Suprapubic skin (tissue), 4 donors: ENCODE results near the gene WDR74. TPM values are rescaled to one million over a fixed set of nuclear protein-coding genes. Genes with fewer than 3 reads are reported as not detected.

Experiments used
- DNase-seq, 2 donors: peaks; one replicate each; pipeline ENCODE4 v3.0.0-alpha.2; 2019; ENCODE audit warnings: low spot score in 2 of 2
- H3K27ac ChIP-seq: fragments of 200-600 bp; sonication (generic); one replicate; pipeline ENCODE4 v1.5.1; 2019
- H3K27me3 ChIP-seq: fragments of 200-600 bp; sonication (generic); one replicate; pipeline ENCODE4 v1.5.1; 2019
- H3K36me3 ChIP-seq: fragments of 200-600 bp; sonication (generic); one replicate; pipeline ENCODE4 v1.5.1; 2019
- H3K4me1 ChIP-seq: fragments of 200-600 bp; sonication (generic); one replicate; pipeline ENCODE4 v1.5.1; 2019
- H3K4me3 ChIP-seq: fragments of 200-600 bp; sonication (generic); one replicate; pipeline ENCODE4 v1.5.1; 2019; ENCODE audit warnings: mild to moderate bottlenecking
- H3K9me3 ChIP-seq: fragments of 200-600 bp; sonication (generic); one replicate; pipeline ENCODE4 v1.5.1; 2019
- EP300 ChIP-seq: sonication (generic); formaldehyde crosslinking; IDR thresholded peaks from one replicate; pipeline ENCODE4 v1.6.1; 2017; ENCODE audit warnings: antibody characterized with exemption
- POLR2A ChIP-seq, 2 donors: fragments of 450-650 bp; IDR thresholded peaks; one replicate each; pipeline ENCODE4 v1.6.1; 2017; ENCODE audit warnings: antibody characterized with exemption in 2 of 2, mild to moderate bottlenecking in 2 of 2, moderate library complexity in 2 of 2
- POLR2AphosphoS5 ChIP-seq, 3 donors: sonication (generic); formaldehyde crosslinking; IDR thresholded peaks; one replicate each; pipeline ENCODE4 v1.6.1; 2017; ENCODE audit warnings: antibody characterized with exemption in 3 of 3
- WGBS: methylation state at CpG from one replicate; pipeline ENCODE4 v1.1.5; 2018; 5-methylcytosine and 5-hydroxymethylcytosine counted together
- total RNA-seq, 4 donors: library from RNA; depleted of rRNA; stranded (reverse); fragments of >200 nt; gene quantifications; one replicate each; pipeline ENCODE4 v1.1.0, GENCODE V29; 2016
- TF ChIP-seq, protein P1 (sequence below), 2 donors: fragments of 200-600 bp in 1 of 2; fragments of 450-650 bp in 1 of 2; sonication (generic) in 1 of 2; IDR thresholded peaks; one replicate each; pipeline ENCODE4 v1.5.1; 2016 to 2019; ENCODE audit warnings: antibody characterized with exemption in 2 of 2, mild to moderate bottlenecking in 1 of 2, moderate library complexity in 1 of 2

Gene WDR74
- total RNA-seq, 4 donors from 2014 or later = 63.3 to 79.8 (median 70.3) TPM

DNA sequence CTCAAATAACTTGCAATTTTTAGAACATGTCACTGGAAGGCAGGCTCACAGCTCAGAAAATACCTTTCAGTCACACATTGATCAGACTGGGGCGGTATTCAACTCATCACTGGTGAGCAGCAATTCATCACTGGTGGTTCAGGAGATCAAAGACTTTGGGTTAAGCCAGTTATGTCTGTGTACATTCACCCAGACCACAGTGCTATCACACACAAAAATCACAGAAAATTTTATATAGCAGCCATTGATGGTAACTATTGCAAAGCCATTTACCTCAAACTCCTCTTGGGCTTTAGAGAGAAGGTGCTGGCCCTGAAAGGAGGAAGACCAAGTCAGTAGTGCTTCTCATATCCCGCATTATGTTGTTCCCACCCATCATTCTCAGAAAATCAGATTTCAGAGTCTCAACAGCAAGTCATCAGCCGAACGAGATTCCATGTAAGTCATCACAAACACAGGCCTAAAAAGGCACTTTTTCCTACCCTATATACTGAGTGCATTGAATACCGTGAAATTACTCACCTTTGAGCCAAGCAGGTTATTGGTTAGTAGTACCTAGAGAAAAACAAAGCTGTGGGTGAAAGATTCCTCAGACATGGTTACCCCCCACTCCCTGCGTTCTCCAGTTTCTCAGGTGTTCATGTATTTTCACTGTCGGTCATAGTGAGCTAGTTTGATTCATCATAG is 14.0 kb upstream of the WDR74 start:
- Histone ChIP-seq H3K4me3 (peak overlapping the region; percentile 88), H3K36me3 (peaks cover 28% of the 10 kb centered on the region), H3K27ac (peak overlapping the region; percentile 23), H3K27me3 (no peaks in the 10 kb centered on the region), H3K9me3 (no peaks in the 10 kb centered on the region), H3K4me1 (peaks cover 50% of the 10 kb centered on the region)
- 53% methylated on average over 7 of the region's 7 CpGs for WGBS
- DNase-seq = no peak
- TF ChIP-seq, protein P1, sequence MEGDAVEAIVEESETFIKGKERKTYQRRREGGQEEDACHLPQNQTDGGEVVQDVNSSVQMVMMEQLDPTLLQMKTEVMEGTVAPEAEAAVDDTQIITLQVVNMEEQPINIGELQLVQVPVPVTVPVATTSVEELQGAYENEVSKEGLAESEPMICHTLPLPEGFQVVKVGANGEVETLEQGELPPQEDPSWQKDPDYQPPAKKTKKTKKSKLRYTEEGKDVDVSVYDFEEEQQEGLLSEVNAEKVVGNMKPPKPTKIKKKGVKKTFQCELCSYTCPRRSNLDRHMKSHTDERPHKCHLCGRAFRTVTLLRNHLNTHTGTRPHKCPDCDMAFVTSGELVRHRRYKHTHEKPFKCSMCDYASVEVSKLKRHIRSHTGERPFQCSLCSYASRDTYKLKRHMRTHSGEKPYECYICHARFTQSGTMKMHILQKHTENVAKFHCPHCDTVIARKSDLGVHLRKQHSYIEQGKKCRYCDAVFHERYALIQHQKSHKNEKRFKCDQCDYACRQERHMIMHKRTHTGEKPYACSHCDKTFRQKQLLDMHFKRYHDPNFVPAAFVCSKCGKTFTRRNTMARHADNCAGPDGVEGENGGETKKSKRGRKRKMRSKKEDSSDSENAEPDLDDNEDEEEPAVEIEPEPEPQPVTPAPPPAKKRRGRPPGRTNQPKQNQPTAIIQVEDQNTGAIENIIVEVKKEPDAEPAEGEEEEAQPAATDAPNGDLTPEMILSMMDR (IDR thresholded peaks at IDR 0.05) = no peak
- no peak for TF ChIP-seq EP300
- TF ChIP-seq POLR2A (IDR thresholded peaks at IDR 0.05) = no peak
- TF ChIP-seq POLR2AphosphoS5 (IDR thresholded peaks at IDR 0.05) = no peak

GRCh38 chr11:62852523-62853188 is 13.3 kb upstream of the WDR74 start:
- H3K27me3 ChIP-seq = no peaks in the 10 kb centered on the region
- H3K4me3 ChIP-seq = no peak overlapping the region
- H3K9me3 ChIP-seq = no peaks in the 10 kb centered on the region
- H3K36me3 ChIP-seq = peaks cover 28% of the 10 kb centered on the region
- no peak for DNase-seq
- H3K27ac ChIP-seq = no peak overlapping the region
- no peak for TF ChIP-seq POLR2AphosphoS5 (IDR thresholded peaks at IDR 0.05)
- TF ChIP-seq, protein P1 (IDR thresholded peaks at IDR 0.05) = no peak
- no peak for TF ChIP-seq EP300
- TF ChIP-seq POLR2A (IDR thresholded peaks at IDR 0.05) = no peak
- H3K4me1 ChIP-seq = peaks cover 43% of the 10 kb centered on the region

- Histone ChIP-seq H3K4me1 (peaks cover 38% of the 10 kb centered on the region), H3K27me3 (no peaks in the 10 kb centered on the region), H3K4me3 (no peak overlapping the region), H3K36me3 (peaks cover 28% of the 10 kb centered on the region), H3K9me3 (no peaks in the 10 kb centered on the region), H3K27ac (no peak overlapping the region)
- TF ChIP-seq EP300 = no peak
- no peak for TF ChIP-seq POLR2AphosphoS5 (IDR thresholded peaks at IDR 0.05)
- no peak for TF ChIP-seq POLR2A (IDR thresholded peaks at IDR 0.05)
- TF ChIP-seq, protein P1 (IDR thresholded peaks at IDR 0.05) = no peak
- no peak for DNase-seq
- WGBS = 46% methylated on average over 3 of the region's 3 CpGs
These were observed 12.6 kb upstream of the WDR74 start for GRCh38 chr11:62851807-62852522.

DNA sequence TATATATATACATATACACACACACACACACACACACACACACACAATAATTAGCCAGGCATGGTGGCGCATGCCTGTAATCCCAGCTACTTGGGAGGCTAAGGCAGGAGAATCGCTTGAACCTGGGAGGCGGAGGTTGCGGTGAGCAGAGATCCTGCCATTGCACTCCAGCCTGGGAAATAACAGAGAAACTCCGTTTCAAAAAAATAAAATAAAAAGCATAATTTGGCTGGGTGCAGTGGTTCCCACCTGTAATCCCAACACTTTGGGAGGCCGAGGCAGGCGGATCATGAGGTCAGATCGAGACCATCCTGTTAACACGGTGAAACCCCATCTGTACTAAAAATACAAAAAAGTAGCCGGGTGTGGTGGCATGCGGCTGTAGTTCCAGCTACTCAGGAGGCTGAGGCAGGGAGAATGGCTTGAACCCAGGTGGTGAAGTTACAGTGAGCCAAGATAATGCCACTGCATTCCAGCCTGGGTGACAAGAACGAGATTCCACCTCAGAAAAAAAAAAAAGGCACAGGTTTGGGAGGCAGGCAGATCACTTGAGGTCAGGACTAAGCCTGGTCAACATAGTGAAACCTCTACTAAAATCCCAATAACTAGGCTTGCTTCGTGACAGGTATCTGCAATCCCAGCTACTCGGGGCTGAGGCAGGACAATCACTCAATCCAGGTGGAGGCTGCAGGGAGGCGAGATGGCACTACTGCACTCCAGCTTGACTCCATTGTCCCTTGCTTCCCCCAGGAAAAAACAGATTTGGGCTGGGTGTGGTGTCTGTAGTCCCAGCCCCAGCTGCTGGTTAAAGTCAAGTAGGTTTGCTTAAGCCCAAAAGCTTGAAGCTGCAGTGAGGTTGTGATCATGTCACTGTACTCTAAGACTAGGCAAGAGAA is 11.8 kb upstream of the WDR74 start:
- H3K4me3 ChIP-seq = no peak overlapping the region
- H3K36me3 ChIP-seq = peaks cover 28% of the 10 kb centered on the region
- DNase-seq = no peak
- no peaks in the 10 kb centered on the region for H3K27me3 ChIP-seq
- TF ChIP-seq EP300 (no peak), POLR2AphosphoS5 (IDR thresholded peaks at IDR 0.05) (no peak), POLR2A (IDR thresholded peaks at IDR 0.05) (no peak)
- TF ChIP-seq, protein P1 (IDR thresholded peaks at IDR 0.05) = no peak
- no peaks in the 10 kb centered on the region for H3K9me3 ChIP-seq
- peaks cover 32% of the 10 kb centered on the region for H3K4me1 ChIP-seq
- no peak overlapping the region for H3K27ac ChIP-seq
- WGBS = 72% methylated on average over 14 of the region's 15 CpGs
